ENCODE measurements around the gene TLR3.

Gene TLR3

GRCh38 chr4:186068581-186069348 is at the start of gene TLR3:
Gene TLR3, plus strand, starts transcription at chr4:186069156. Its CDS starts 7,464 bp downstream, at chr4:186076620.
- peak within 1 kb of the TSS; percentile 40 to 66 for H3K27ac ChIP-seq
- no peak for DNase-seq (ENCODE audit: low spot score)
- TF ChIP-seq, protein P1, sequence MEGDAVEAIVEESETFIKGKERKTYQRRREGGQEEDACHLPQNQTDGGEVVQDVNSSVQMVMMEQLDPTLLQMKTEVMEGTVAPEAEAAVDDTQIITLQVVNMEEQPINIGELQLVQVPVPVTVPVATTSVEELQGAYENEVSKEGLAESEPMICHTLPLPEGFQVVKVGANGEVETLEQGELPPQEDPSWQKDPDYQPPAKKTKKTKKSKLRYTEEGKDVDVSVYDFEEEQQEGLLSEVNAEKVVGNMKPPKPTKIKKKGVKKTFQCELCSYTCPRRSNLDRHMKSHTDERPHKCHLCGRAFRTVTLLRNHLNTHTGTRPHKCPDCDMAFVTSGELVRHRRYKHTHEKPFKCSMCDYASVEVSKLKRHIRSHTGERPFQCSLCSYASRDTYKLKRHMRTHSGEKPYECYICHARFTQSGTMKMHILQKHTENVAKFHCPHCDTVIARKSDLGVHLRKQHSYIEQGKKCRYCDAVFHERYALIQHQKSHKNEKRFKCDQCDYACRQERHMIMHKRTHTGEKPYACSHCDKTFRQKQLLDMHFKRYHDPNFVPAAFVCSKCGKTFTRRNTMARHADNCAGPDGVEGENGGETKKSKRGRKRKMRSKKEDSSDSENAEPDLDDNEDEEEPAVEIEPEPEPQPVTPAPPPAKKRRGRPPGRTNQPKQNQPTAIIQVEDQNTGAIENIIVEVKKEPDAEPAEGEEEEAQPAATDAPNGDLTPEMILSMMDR (IDR thresholded peaks at IDR 0.05), result no peak
- H3K4me3 ChIP-seq, result peak within 1 kb of the TSS; percentile 69

DNA sequence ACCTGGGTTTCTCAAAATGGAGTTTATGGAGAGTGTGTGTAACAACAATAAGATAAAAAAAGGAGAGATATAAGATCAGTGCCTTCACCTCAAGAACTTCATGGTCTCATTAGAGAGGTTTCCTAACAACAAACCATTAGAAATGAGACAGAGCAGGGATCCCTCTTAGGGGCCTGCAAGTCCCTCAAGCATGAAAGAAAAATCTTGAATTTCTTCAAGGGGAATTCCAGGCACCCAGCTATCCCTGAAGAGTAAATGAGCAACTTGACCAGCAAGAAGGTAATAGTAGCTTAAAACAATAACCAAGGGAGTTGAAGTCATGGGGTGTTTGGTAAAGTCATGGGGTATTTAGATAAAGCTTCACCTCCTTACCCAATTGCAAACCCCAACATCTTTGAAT is 49.7 kb upstream of the TLR3 start:
- DNase-seq (ENCODE audit: low spot score), result no peak
- Histone ChIP-seq H3K4me3 (no peak overlapping the region), H3K27ac (no peak overlapping the region)
- TF ChIP-seq, protein P1 (IDR thresholded peaks at IDR 0.05), result no peak

- TF ChIP-seq, protein P1 (IDR thresholded peaks at IDR 0.05), result no peak
- Histone ChIP-seq H3K27ac (no peak overlapping the region), H3K4me3 (no peak overlapping the region)
- no peak for DNase-seq (ENCODE audit: low spot score)
Observed at GRCh38 chr4:186020106-186020792, 48.7 kb upstream of the TLR3 start.

DNA sequence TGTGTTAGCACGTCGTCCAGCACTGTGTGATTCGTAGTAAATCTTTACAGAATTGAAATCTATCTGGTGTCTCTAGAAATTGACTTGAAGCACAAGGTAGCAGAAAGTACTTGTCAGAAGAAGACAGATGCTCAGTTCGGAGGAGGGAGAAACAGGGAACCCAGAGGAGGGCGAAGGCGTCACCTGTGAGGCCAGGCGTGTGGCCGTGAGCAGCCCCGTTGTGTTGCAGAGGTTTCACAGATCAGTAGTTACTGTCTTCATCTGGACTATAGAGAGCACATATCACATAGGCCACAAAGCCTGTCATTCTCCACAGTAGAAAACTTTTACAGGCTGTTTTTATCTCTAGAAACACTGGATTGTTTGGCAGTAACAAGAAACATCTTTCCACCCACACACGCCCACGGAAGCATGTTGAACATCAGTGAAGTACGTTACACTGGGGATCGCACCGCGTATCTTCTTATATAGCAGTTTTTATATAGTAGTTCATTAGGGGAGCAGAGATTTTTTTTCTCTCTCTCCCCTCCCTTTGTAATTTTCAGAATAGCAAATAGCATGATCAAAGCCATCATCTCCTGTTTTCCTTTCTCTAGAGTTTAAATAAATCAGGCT is 48.1 kb upstream of the TLR3 start:
- Histone ChIP-seq H3K4me3 (no peak overlapping the region), H3K27ac (no peak overlapping the region)
- DNase-seq (ENCODE audit: low spot score), result no peak
- TF ChIP-seq, protein P1 (IDR thresholded peaks at IDR 0.05), result no peak

- peak overlapping the region; percentile 58 for H3K4me3 ChIP-seq
- TF ChIP-seq, protein P1 (IDR thresholded peaks at IDR 0.05), result peak; percentile 85
- peak overlapping the region in 1 of 2 donors; percentile 6 for H3K27ac ChIP-seq
- no peak for DNase-seq (ENCODE audit: low spot score)
Observed at GRCh38 chr4:186021461-186022167, 47.3 kb upstream of the TLR3 start.

GRCh38 chr4:186023975-186024374 is 45.0 kb upstream of the TLR3 start:
- DNase-seq (ENCODE audit: low spot score), result no peak
- H3K27ac ChIP-seq, result no peak overlapping the region
- no peak overlapping the region for H3K4me3 ChIP-seq
- TF ChIP-seq, protein P1 (IDR thresholded peaks at IDR 0.05), result no peak

Measured in coronary artery (tissue), 2 donors.